Peyer's patch (tissue), 4 donors: ENCODE results near the gene EXOSC10. TPM values are rescaled to one million over a fixed set of nuclear protein-coding genes. Genes with fewer than 3 reads are reported as not detected.
"Not testable (repeated sequence)": the region's sequence is repeated elsewhere in the genome, so short reads cannot be mapped to it uniquely, and the experiment has no call there.

Experiments
- DNase-seq, 3 donors: peaks; one replicate each; pipeline ENCODE4 v3.0.0-alpha.2; 2017 to 2019
- H3K27ac ChIP-seq, 4 donors: fragments of 200-600 bp; sonication (generic); one replicate each; pipeline ENCODE4 v1.5.1; 2016 to 2019
- H3K27me3 ChIP-seq, 2 donors: fragments of 200-600 bp; sonication (generic); one replicate each; pipeline ENCODE4 v1.5.1; 2019
- H3K36me3 ChIP-seq, 3 donors: fragments of 200-600 bp; sonication (generic); one replicate each; pipeline ENCODE4 v1.5.1; 2016 to 2019
- H3K4me1 ChIP-seq, 4 donors: fragments of 200-600 bp; sonication (generic); one replicate each; pipeline ENCODE4 v1.5.1; 2016 to 2019
- H3K4me3 ChIP-seq, 4 donors: fragments of 200-600 bp; sonication (generic); 1 replicate in 3 of 4; 2 replicates in 1 of 4; pipeline ENCODE4 v1.5.1; 2016 to 2019; ENCODE audit warnings: mild to moderate bottlenecking in 1 of 4
- H3K9me3 ChIP-seq, 4 donors: fragments of 200-600 bp; sonication (generic); one replicate each; pipeline ENCODE4 v1.5.1; 2016 to 2019; ENCODE audit warnings: mild to moderate bottlenecking in 1 of 4
- CTCF ChIP-seq, 6 experiments: fragments of 450-650 bp in 4 of 6; fragments of 200-600 bp in 2 of 6; sonication (generic) in 1 of 6; IDR thresholded peaks; one replicate each; pipeline ENCODE4 v1.5.1; 2017 to 2019; ENCODE audit warnings: antibody characterized with exemption in 6 of 6, mild to moderate bottlenecking in 3 of 6, moderate library complexity in 1 of 6
- POLR2A ChIP-seq, 2 donors: fragments of 450-650 bp; IDR thresholded peaks; one replicate each; pipeline ENCODE4 v1.5.1; 2017; ENCODE audit warnings: antibody characterized with exemption in 2 of 2, mild to moderate bottlenecking in 2 of 2, moderate library complexity in 2 of 2
- total RNA-seq, 4 donors: library from RNA; depleted of rRNA; stranded (reverse); fragments of >200 nt; gene quantifications; one replicate each; pipeline ENCODE4 v1.1.0, GENCODE V29; 2016

The EXOSC10 gene
- total RNA-seq, 4 donors from 2014 or later, result 55.0 to 152 (median 71.7) TPM

DNA sequence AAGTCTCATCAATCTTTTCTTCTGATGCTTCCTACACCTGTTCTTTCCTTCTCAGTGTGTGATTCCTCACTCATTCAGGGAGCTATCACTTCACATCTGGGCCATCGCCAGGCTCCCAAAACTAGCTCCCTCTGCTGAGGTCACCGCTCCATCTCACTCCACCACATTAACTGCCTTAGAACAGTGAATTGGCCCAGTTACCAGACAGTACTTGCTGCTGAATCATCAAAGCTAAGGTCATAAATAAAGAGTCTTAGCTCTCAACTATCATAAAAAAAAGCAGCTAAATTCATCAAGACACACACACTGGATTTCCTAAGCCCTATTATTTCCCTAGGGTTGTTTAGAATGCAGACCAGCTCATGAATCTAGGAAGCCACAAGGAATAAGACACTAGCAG is 21.0 kb downstream of the EXOSC10 start:
- Histone ChIP-seq H3K9me3 (no peaks in the 10 kb centered on the region), H3K36me3 (peaks cover 0 to 95% (median 0%) of the 10 kb centered on the region in 3 donors), H3K27ac (no peak overlapping the region), H3K4me3 (no peak overlapping the region), H3K4me1 (no peaks in the 10 kb centered on the region), H3K27me3 (no peaks in the 10 kb centered on the region)
- no peak for DNase-seq
- TF ChIP-seq CTCF (IDR thresholded peaks at IDR 0.05) (no peak), POLR2A (IDR thresholded peaks at IDR 0.05) (no peak)

- not testable (repeated sequence) for H3K4me1 ChIP-seq, H3K9me3 ChIP-seq, DNase-seq, H3K27me3 ChIP-seq, H3K4me3 ChIP-seq, H3K27ac ChIP-seq
- peaks cover 0 to 95% (median 0%) of the 10 kb centered on the region in 3 donors for H3K36me3 ChIP-seq
Measured at GRCh38 chr1:11073398-11073797, 26.3 kb downstream of the EXOSC10 start.

DNA sequence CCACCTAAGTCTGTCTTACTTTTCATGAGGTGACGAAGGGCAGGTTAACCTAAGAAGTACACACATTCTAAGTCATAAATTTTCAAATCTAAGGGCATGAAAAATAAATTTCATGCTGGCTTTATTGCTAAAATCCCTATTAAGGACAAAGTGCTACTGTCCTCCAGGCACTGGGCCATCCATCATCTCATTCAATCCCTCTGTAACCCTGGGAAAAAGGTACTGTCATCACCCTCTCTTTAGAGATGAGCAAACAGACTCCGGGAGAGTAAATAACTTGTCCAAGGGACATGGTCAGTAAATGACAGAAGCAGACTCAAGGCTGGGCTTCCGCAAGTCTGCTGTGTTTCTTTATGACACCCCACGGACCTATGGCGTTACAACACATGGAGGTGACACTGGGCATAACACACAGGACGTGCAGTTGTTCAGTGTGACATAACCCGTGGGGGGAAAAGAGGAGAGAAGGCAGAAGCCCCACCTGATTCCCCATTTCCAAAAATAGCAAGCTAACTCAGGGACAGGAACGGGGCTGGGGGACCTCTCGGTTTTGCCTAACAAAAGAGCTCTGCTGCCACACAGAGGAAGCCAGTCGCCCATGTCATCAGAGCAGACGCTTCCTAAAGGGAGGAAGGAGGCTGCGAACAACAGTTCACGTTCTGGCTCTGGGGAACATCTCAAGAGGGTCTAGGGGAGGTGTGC is 27.3 kb downstream of the EXOSC10 start:
- Histone ChIP-seq H3K27me3 (no peaks in the 10 kb centered on the region), H3K27ac (no peak overlapping the region), H3K9me3 (no peaks in the 10 kb centered on the region), H3K4me3 (no peak overlapping the region), H3K36me3 (peaks cover 0 to 95% (median 0%) of the 10 kb centered on the region in 3 donors), H3K4me1 (no peaks in the 10 kb centered on the region)
- TF ChIP-seq POLR2A (IDR thresholded peaks at IDR 0.05) (no peak), CTCF (IDR thresholded peaks at IDR 0.05) (no peak)
- DNase-seq, result peak in 2 of 3 donors; percentile 10 to 26

DNA sequence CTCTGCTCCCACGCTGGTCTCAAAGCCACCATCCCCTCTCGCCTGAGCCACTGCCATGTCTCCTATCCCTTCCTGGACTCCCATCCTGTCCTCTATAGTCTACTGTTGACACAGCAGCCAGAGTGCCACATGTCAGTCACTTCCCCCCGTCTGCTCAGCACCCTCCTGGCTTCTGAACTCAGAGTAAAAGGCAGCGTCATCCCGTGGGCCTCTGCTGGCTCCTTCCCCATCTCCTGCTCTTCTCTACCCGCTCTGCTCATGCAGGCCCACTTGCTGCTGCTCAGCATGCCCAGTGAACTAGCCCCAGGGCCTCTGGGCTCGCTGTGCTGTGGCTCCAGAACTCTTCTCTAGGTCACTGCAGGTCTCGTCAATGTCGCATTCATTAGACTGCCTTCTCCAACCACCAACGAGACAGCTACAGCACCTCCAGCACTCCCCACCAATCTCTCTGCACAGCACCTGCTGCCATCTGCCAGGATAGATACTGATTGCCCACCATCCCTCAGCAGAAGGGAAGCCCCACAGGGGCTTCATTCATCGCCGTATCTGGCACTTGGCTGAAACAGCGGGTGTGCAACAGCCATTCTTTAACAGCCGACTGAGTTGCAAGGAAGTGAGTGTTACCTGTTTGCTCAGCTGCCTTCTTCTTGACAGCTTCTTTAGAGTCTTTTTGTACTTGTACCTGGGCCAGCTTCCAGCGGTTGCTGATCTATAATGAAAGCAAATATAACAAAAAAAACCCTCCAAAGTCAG is 28.0 kb downstream of the EXOSC10 start:
- DNase-seq, result peak in 2 of 3 donors; percentile 14 to 21
- Histone ChIP-seq H3K9me3 (no peaks in the 10 kb centered on the region), H3K27ac (no peak overlapping the region), H3K4me1 (no peaks in the 10 kb centered on the region), H3K4me3 (no peak overlapping the region), H3K27me3 (no peaks in the 10 kb centered on the region), H3K36me3 (peaks cover 0 to 95% (median 0%) of the 10 kb centered on the region in 3 donors)
- TF ChIP-seq CTCF (IDR thresholded peaks at IDR 0.05) (no peak), POLR2A (IDR thresholded peaks at IDR 0.05) (no peak)

DNA sequence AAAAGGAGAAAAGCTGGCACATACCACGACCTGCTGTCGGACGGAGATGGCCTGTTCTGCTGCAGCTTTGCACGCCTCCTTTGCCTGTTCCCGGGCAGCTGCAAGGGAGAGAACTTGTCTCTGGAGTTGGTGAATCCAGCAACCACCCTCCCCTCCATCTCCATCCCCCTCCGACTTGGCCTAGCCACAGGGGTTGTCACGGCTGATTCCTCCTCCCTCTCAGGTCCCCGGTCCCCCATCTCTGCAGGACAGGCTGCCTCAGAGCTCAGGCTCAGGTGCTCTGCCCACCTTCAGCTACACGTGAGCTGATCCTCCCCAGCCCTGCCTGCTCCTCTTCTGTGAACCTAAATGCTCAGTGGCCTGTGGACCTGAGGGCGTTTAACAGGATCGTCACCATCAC is 28.8 kb downstream of the EXOSC10 start:
- Histone ChIP-seq H3K27me3 (no peaks in the 10 kb centered on the region), H3K36me3 (peaks cover 0 to 95% (median 0%) of the 10 kb centered on the region in 3 donors)
- peak in 1 of 3 donors; percentile 24 for DNase-seq

More for the DNA sequence above, 28.8 kb downstream of the EXOSC10 start:
- Histone ChIP-seq H3K4me3 (no peak overlapping the region), H3K4me1 (no peaks in the 10 kb centered on the region), H3K27ac (no peak overlapping the region), H3K9me3 (no peaks in the 10 kb centered on the region)
- TF ChIP-seq CTCF (IDR thresholded peaks at IDR 0.05) (no peak), POLR2A (IDR thresholded peaks at IDR 0.05) (no peak)
